ENCODE results near the gene NBPF6. TPM values are rescaled to one million over a fixed set of nuclear protein-coding genes. Genes with fewer than 3 reads are reported as not detected.
"Not testable (repeated sequence)": the region's sequence is repeated elsewhere in the genome, so short reads cannot be mapped to it uniquely, and the experiment has no call there.

Gene NBPF6
- polyA plus RNA-seq, 6 donors from 2014 or later = not detected

DNA sequence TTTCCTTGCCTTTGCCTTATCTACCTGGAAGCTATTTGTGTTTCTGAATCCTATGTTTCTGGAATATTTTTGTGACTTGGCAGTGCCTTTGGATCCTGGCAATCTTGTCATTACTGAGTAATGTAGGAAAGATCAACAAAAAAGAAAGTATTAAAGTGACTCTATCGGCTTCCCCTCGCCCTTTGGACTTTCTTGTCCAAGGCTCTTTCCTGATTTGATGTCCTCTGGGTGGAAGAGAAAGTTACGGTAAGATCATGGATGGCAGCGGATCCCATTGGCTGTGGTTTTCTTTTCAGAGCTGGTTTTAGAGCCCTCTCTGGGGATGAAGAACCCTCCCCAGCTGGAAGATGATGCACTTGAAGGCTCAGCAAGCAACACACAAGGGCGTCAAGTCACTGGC is 17.0 kb downstream of the NBPF6 start:
- not testable (repeated sequence) for H3K4me1 Mint-ChIP-seq; H3K4me3 Mint-ChIP-seq; H3K36me3 Mint-ChIP-seq; ATAC-seq (ENCODE audit: low read depth in 2 of 2); DNase-seq; H3K27ac Mint-ChIP-seq; H3K9me3 Mint-ChIP-seq; H3K27me3 Mint-ChIP-seq

DNA sequence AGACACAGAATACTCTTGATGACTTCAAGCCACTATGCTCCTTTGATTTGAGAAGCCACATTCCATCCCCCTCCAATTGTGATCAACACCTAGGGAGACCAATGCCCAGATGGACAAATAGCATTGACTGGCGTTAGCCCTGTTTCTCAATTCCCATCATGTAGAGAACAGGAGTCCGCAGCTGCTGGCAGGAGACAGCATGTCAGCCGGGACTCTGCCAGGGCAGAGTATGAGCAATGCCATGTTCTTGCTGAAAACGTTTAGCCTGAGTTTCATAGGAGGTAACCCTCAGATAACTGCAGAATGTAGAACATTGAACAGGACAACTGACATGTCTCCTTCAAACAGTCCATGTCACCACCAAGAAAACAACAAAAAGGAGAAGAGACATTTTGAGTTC is 20.6 kb downstream of the NBPF6 start:
- not testable (repeated sequence) for ATAC-seq (ENCODE audit: low read depth in 2 of 2); H3K27ac Mint-ChIP-seq; H3K4me1 Mint-ChIP-seq; DNase-seq; H3K4me3 Mint-ChIP-seq; H3K9me3 Mint-ChIP-seq; H3K36me3 Mint-ChIP-seq
- H3K27me3 Mint-ChIP-seq = peaks cover 7 to 31% (median 29%) of the 10 kb centered on the region in 3 donors

DNA sequence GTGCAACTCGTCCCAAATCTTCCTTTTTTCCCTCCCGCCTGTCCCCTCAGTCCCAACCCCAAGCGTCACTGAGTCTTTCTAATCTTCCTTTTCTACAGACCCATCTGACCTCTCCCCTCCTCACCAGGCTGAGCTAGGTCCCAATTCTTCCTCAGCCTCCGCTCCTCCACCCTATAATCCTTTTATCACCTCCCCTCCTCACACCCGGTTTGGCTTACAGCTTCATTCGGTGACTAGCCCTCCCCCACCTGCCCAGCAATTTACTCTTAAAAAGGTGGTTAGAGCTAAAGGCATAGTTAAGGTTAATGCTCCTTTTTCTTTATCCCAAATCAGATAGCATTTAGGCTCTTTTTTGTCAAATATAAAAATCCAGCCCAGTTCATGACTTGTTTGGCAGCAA is 24.4 kb downstream of the NBPF6 start:
- DNase-seq; H3K4me3 Mint-ChIP-seq; H3K4me1 Mint-ChIP-seq; ATAC-seq (ENCODE audit: low read depth in 2 of 2); H3K27ac Mint-ChIP-seq: not testable (repeated sequence)
- peaks cover 9 to 30% (median 24%) of the 10 kb centered on the region in 7 donors for H3K9me3 Mint-ChIP-seq
- H3K36me3 Mint-ChIP-seq = peaks cover under 1 to 36% of the 10 kb centered on the region in 2 donors
- H3K27me3 Mint-ChIP-seq = peaks cover 12 to 44% (median 34%) of the 10 kb centered on the region in 3 donors

DNA sequence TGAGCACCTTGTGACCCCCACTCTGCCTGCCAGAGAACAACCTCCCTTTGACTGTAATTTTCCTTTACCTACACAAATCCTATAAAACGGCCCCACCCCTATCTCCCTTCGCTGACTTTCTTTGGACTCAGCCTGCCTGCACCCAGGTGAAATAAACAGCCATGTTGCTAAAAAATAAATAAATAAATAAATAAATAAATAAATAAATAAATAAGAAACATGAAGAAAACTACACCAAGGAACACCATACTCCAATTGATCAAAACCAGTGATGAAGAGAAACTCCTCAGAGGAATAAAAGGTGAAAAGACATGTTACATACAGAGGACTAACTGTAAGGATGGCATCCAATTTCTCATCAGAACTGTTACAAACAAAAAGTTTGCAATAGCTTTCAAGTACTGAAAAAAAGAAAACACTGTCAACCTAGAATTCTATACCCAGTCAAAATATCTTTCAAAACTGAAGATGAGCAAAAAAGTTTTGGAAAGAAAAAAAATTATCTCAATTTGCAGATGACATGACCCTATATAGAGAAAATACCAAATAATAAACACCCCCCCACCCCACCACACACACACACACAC is 28.4 kb downstream of the NBPF6 start:
- Mint-ChIP-seq H3K4me1 (no peaks in the 10 kb centered on the region), H3K9me3 (peaks cover 12 to 50% (median 36%) of the 10 kb centered on the region in 7 donors), H3K4me3 (no peak overlapping the region), H3K27ac (peak overlapping the region in 1 of 6 donors; percentile 23), H3K36me3 (peaks cover 6 to 36% of the 10 kb centered on the region in 2 donors), H3K27me3 (peaks cover 14 to 39% (median 32%) of the 10 kb centered on the region in 3 donors)
- no peak for ATAC-seq (ENCODE audit: low read depth in 2 of 2)
- no peak for DNase-seq

DNA sequence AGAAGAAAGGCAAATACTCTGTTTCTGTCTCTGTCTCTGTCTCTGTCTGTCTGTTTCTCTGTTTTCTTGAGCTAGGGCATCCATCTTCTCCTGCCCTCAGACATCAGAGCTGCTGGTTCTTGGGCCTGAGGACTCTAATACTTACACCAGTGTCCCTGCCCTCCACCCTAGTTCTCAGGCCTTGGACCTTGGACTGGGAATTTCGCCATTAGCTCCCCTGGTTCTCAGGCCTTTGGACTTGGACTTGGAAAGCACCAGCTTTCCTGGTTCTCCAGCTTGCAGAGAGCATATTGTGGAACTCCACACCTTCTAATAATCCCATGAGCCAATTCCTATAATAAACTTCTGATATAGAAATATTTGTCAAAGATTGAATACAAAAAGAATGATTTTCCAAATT is 32.6 kb downstream of the NBPF6 start:
- H3K27me3 Mint-ChIP-seq = peaks cover 8 to 13% (median 8%) of the 10 kb centered on the region in 3 donors
- H3K4me1 Mint-ChIP-seq = no peaks in the 10 kb centered on the region
- H3K4me3 Mint-ChIP-seq = no peak overlapping the region
- ATAC-seq (ENCODE audit: low read depth in 2 of 2) (no peak), DNase-seq (no peak)
- peaks cover 7% of the 10 kb centered on the region in 2 donors for H3K36me3 Mint-ChIP-seq
- H3K9me3 Mint-ChIP-seq = peaks cover 4 to 52% (median 29%) of the 10 kb centered on the region in 7 donors
- H3K27ac Mint-ChIP-seq = no peak overlapping the region

DNA sequence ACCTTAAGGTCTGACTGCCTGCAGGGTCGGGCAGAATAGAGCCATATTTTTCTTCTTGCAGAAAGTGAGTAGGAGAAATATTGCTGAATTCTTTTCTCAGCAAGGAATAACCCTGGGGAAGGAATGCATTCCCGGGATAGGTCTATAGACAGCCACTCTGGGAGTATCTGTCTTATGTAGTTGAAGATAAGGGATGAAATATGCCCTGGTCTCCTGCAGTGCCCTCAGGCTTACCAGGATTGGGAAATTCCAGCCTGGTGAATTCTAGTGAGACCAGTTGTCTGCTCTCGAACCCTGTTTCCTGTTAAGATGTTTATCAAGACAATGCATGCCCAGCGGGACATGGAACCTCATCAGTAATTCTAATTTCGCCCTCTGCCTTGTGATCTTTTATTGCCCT is 35.8 kb downstream of the NBPF6 start:
- not testable (repeated sequence) for H3K36me3 Mint-ChIP-seq; ATAC-seq (ENCODE audit: low read depth in 2 of 2); H3K4me1 Mint-ChIP-seq; DNase-seq; H3K4me3 Mint-ChIP-seq; H3K27ac Mint-ChIP-seq
- Mint-ChIP-seq H3K27me3 (peaks cover 0 to 13% (median 8%) of the 10 kb centered on the region in 3 donors), H3K9me3 (peaks cover 0 to 19% (median 10%) of the 10 kb centered on the region in 7 donors)

DNA sequence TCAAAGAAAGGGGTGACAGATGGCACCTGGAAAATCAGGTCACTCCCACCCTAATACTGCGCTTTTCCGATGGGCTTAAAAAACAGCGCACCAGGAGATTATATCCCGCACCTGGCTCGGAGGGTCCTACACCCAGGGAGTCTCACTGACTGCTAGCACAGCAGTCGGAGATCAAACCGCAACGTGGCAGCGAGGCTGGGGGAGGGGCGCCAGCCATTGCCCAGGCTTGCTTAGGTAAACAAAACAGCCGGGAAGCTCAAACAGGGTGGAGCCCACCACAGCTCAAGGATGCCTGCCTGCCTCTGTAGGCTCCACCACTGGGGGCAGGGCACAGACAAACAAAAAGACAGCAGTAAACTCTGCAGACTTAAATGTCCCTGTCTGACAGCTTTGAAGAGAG is 36.6 kb downstream of the NBPF6 start:
- not testable (repeated sequence) for H3K27ac Mint-ChIP-seq; H3K4me1 Mint-ChIP-seq; H3K4me3 Mint-ChIP-seq; H3K36me3 Mint-ChIP-seq; ATAC-seq (ENCODE audit: low read depth in 2 of 2); DNase-seq; H3K27me3 Mint-ChIP-seq
- H3K9me3 Mint-ChIP-seq = peaks cover 0 to 14% (median 6%) of the 10 kb centered on the region in 7 donors

DNA sequence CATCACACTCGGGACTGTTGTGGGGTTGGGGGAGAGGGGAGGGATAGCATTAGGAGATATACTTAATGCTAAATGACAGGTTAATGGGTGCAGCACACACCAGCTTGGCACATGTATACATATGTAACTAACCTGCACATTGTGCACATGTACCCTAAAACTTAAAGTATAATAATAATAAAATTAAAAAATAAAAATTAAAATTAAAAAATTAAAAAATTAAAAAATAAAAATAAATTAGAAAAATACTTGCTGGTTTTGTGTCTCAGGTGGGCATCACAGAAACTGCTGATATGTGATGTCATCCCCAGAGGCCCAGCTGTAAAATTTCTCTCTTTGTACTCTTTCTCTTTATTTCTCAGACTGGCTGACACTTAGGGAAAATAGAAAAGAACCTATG is 44.9 kb downstream of the NBPF6 start:
- H3K36me3 Mint-ChIP-seq; ATAC-seq (ENCODE audit: low read depth in 2 of 2); H3K4me3 Mint-ChIP-seq; H3K27ac Mint-ChIP-seq; H3K4me1 Mint-ChIP-seq; DNase-seq: not testable (repeated sequence)
- H3K27me3 Mint-ChIP-seq = peaks cover 0 to 10% (median 5%) of the 10 kb centered on the region in 3 donors
- peaks cover 0 to 12% (median 7%) of the 10 kb centered on the region in 7 donors for H3K9me3 Mint-ChIP-seq

DNA sequence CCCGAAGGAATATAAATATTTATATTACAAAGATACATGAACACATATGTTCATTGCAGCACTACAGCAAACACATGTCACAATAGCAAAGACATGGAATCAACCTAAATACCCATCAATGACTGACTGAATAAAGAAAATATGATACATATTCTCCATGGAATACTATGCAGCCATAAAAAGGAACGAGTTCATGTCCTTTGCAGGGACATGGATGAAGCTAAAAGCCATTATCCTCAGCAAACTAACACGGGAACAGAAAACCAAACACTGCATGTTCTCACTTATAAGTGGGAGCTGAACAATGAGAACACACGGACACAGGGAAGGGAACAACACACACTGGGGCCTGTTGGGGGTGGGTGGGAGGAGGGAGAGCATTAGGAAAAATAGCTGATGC is 46.7 kb downstream of the NBPF6 start:
- not testable (repeated sequence) for H3K27ac Mint-ChIP-seq; DNase-seq; H3K4me1 Mint-ChIP-seq; H3K36me3 Mint-ChIP-seq; H3K4me3 Mint-ChIP-seq; ATAC-seq (ENCODE audit: low read depth in 2 of 2)
- Mint-ChIP-seq H3K9me3 (peaks cover 0 to 12% (median 7%) of the 10 kb centered on the region in 7 donors), H3K27me3 (peaks cover 0 to 10% (median 5%) of the 10 kb centered on the region in 3 donors)

DNA sequence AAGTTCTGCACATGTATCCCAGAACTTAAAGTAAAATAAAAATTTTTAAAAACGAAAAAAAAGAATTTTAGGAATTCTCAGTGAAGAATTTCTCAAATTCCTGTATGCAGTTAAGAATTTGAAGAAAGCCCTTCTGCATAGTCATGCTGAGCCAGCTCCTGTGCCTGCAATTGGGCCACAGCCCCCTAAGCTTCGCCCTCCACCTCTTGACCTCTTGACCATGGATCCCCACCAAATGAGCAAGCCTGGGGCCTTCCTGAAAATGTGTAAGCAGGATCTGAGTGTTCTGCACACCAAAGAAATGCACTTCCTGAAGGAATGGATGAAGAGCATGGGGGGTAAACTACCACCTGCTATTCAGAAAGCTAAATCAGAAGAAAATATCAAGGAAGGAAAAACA is 52.0 kb downstream of the NBPF6 start:
- ATAC-seq (ENCODE audit: low read depth in 2 of 2) (no peak), DNase-seq (no peak)
- no peaks in the 10 kb centered on the region for H3K36me3 Mint-ChIP-seq

DNA sequence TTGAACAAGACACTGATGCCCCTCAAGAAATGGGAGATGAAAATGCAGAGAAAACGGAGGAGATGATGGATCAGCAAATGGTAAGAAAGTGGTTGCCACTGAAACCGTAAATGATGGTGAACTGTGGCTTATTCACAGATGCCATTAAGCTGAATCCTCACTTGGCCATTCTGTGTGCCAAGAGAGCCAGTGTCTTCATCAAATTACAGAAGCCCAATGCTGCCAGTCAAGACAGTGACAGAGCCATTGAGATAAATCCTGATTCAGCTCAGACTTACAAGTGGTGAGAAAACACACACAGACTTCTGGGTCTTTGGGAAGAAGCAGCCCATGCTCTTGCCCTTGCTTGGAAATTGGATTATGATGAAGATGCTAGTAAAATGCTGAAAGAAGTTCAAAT is 52.5 kb downstream of the NBPF6 start:
- H3K4me1 Mint-ChIP-seq = no peaks in the 10 kb centered on the region
- H3K36me3 Mint-ChIP-seq = no peaks in the 10 kb centered on the region
- no peaks in the 10 kb centered on the region for H3K9me3 Mint-ChIP-seq
- ATAC-seq (ENCODE audit: low read depth in 2 of 2) (no peak), DNase-seq (no peak)
- H3K4me3 Mint-ChIP-seq = peak overlapping the region in 1 of 8 donors; percentile 1
- H3K27ac Mint-ChIP-seq = no peak overlapping the region
- H3K27me3 Mint-ChIP-seq = peaks cover 9 to 10% (median 10%) of the 10 kb centered on the region in 3 donors

More for the DNA sequence above, 52.0 kb downstream of the NBPF6 start:
- Mint-ChIP-seq H3K4me1 (no peaks in the 10 kb centered on the region), H3K4me3 (no peak overlapping the region), H3K27me3 (peaks cover 9 to 10% (median 10%) of the 10 kb centered on the region in 3 donors), H3K9me3 (no peaks in the 10 kb centered on the region), H3K27ac (no peak overlapping the region)

DNA sequence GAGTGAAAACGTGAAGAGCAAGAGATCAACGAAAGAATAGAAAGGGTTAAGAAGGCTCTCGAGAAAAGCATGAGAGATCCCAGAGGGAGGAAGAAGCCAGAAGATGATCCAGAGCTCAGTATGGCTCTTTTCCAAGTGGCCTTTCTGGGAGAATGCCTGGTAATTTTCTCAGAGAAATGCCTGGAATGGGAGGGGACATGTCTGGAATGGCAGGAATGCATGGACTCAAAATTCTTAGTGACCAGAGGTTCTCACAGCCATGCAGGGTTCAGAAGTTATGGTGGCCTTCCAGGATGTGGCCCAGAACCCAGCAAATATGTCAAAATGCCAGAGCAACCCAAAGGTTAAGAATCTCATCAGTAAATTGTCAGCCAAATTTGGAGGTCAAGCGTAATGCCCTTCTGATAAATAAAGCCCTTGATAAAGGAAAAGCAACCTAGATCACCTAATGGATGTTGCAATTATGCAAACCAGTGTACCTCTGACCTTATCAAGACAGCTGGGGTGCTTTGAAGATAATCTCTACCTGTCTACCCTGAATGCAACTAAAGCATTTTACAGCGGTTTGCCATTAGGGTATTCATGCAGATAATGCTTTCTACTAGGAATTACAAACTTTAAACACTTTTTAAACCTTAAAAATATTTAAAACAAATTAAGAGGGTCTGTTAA is 53.1 kb downstream of the NBPF6 start:
- no peak for ATAC-seq (ENCODE audit: low read depth in 2 of 2)
- Mint-ChIP-seq H3K27ac (no peak overlapping the region), H3K27me3 (peaks cover 9 to 10% (median 10%) of the 10 kb centered on the region in 3 donors), H3K36me3 (no peaks in the 10 kb centered on the region), H3K4me3 (no peak overlapping the region), H3K9me3 (no peaks in the 10 kb centered on the region), H3K4me1 (no peaks in the 10 kb centered on the region)
- no peak for DNase-seq

DNA sequence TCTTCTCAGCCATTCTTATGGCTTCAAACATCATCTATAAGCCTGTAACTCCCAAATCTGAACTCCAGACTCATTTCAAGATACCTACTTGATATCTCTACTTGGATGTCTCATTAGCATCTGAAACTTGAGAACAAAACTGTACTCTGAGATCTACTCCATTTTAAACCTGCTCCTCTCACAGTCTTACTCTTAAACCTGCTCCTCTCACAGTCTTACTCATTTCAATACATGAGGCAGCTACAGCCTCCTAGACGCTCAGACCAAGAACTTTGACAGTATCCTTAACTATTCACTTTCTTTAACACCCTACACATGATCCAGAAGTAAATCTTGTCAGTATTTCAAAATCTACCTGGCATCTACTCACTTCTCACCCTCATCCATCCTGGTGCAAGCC is 54.3 kb downstream of the NBPF6 start:
- ATAC-seq (ENCODE audit: low read depth in 2 of 2) (no peak), DNase-seq (no peak)
- no peaks in the 10 kb centered on the region for H3K9me3 Mint-ChIP-seq
- H3K36me3 Mint-ChIP-seq = no peaks in the 10 kb centered on the region
- no peak overlapping the region for H3K27ac Mint-ChIP-seq
- peaks cover 9 to 10% (median 10%) of the 10 kb centered on the region in 3 donors for H3K27me3 Mint-ChIP-seq
- H3K4me3 Mint-ChIP-seq = no peak overlapping the region
- no peaks in the 10 kb centered on the region for H3K4me1 Mint-ChIP-seq

DNA sequence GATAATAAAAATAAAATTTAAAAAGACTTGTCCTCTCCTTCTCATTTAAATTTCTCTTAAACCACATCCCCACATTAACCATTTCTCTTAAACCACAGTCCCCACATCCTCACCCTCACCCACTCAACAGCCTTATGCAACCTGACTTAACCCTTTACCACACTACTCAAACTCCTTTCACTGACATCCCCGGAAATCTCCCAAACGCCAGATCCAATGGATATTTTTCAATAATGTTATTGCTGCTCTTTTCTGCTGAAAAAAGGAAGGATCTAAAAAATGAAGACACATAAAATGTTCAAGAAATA is 55.6 kb downstream of the NBPF6 start:
- Mint-ChIP-seq H3K4me3 (no peak overlapping the region), H3K9me3 (no peaks in the 10 kb centered on the region), H3K4me1 (no peaks in the 10 kb centered on the region), H3K27ac (no peak overlapping the region), H3K36me3 (no peaks in the 10 kb centered on the region), H3K27me3 (peaks cover 9 to 10% (median 10%) of the 10 kb centered on the region in 3 donors)
- DNase-seq (no peak), ATAC-seq (ENCODE audit: low read depth in 2 of 2) (no peak)
